Keratinocyte (primary cell): ENCODE measurements around the gene ALPI. TPM values are rescaled to one million over a fixed set of nuclear protein-coding genes. Genes with fewer than 3 reads are reported as not detected.

Experiments used
- DNase-seq: peaks from one replicate; pipeline ENCODE4 v3.0.0-alpha.2; 2011; ENCODE audit warnings: low read depth, missing footprints, low spot score
- FAIRE-seq: peaks from 2 replicates; lab custom pipeline; 2011; peaks lifted over from hg19 to GRCh38; lab: Jason Lieb, UNC
- H2AFZ ChIP-seq: 2 replicates; pipeline ENCODE4 v1.6.0; 2012; ENCODE audit warnings: low read length, control low read depth, inconsistent platforms; ENCODE audit not compliant: control insufficient read depth
- H3K27ac ChIP-seq: 2 replicates; pipeline ENCODE4 v1.5.1; 2011; ENCODE audit warnings: low read length; ENCODE audit not compliant: control insufficient read depth, insufficient read depth
- H3K27me3 ChIP-seq: 3 replicates; pipeline ENCODE4 v1.6.0; 2011; ENCODE audit warnings: low read length; ENCODE audit not compliant: control insufficient read depth, insufficient read depth; ENCODE audit errors: extremely low read depth
- H3K36me3 ChIP-seq, 2 experiments: 2 replicates in 1 of 2; 3 replicates in 1 of 2; pipeline ENCODE4 v1.5.1; 2011; ENCODE audit warnings: low read length in 2 of 2, mild to moderate bottlenecking in 1 of 2; ENCODE audit not compliant: control insufficient read depth in 2 of 2, insufficient read depth in 2 of 2; ENCODE audit errors: extremely low read depth in 1 of 2
- H3K4me1 ChIP-seq: 3 replicates; pipeline ENCODE4 v1.5.1; 2011; ENCODE audit warnings: low read length; ENCODE audit not compliant: control insufficient read depth, insufficient read depth; ENCODE audit errors: extremely low read depth
- H3K4me2 ChIP-seq: 3 replicates; pipeline ENCODE4 v1.6.0; 2011; ENCODE audit warnings: low read depth, low read length; ENCODE audit not compliant: control insufficient read depth, insufficient read depth; ENCODE audit errors: extremely low read depth
- H3K4me3 ChIP-seq, 3 experiments: fragments of 200-600 bp in 1 of 3; sonication (generic) in 1 of 3; 2 replicates in 2 of 3; 3 replicates in 1 of 3; pipeline ENCODE4 v1.5.1; 2011 to 2016; ENCODE audit warnings: low read length in 3 of 3, mild to moderate bottlenecking in 3 of 3, control low read depth in 2 of 3, inconsistent platforms in 1 of 3, low read depth in 1 of 3, mixed read lengths in 1 of 3, mixed run types in 1 of 3, moderate library complexity in 1 of 3; ENCODE audit not compliant: control insufficient read depth in 2 of 3, insufficient read depth in 2 of 3; ENCODE audit errors: extremely low read depth in 1 of 3
- H3K79me2 ChIP-seq: 2 replicates; pipeline ENCODE4 v1.6.0; 2012; ENCODE audit warnings: low read length; ENCODE audit not compliant: control insufficient read depth, insufficient read depth
- H3K9ac ChIP-seq: 3 replicates; pipeline ENCODE4 v1.6.0; 2011; ENCODE audit warnings: low read length; ENCODE audit not compliant: control insufficient read depth, insufficient read depth; ENCODE audit errors: extremely low read depth
- H3K9me1 ChIP-seq: 3 replicates; pipeline ENCODE4 v1.6.0; 2011; ENCODE audit warnings: low read length; ENCODE audit not compliant: control insufficient read depth, insufficient read depth; ENCODE audit errors: extremely low read depth
- H3K9me3 ChIP-seq: 2 replicates; pipeline ENCODE4 v1.5.1; 2012; ENCODE audit warnings: low read depth, low read length; ENCODE audit not compliant: control insufficient read depth
- H4K20me1 ChIP-seq: 3 replicates; pipeline ENCODE4 v1.6.0; 2011; ENCODE audit warnings: low read length; ENCODE audit not compliant: control insufficient read depth, insufficient read depth; ENCODE audit errors: extremely low read depth
- CTCF ChIP-seq, 3 experiments: IDR thresholded peaks in 1 of 3; conservative IDR thresholded peaks in 1 of 3; optimal IDR thresholded peaks in 1 of 3; 2 replicates in 2 of 3; 3 replicates in 1 of 3; pipeline versions ENCODE3 to v1.5.1; 2011; ENCODE audit warnings: low read length in 3 of 3, mild to moderate bottlenecking in 3 of 3, moderate library complexity in 2 of 3, control low read depth in 1 of 3, inconsistent platforms in 1 of 3; ENCODE audit not compliant: insufficient read depth in 2 of 3; ENCODE audit errors: extremely low read depth in 1 of 3
- EZH2 ChIP-seq: IDR thresholded peaks from one replicate; pipeline ENCODE4 v1.6.1; 2012; ENCODE audit warnings: inconsistent platforms, mild to moderate bottlenecking, low read length, moderate library complexity
- dilution Hi-C: fragments of 300-500 bp; cut with MboI; formaldehyde crosslinking; loops from one replicate; pipeline ENCODE4 v1.7.0; 2020; ENCODE audit warnings: low sequenced_read_pairs; ENCODE audit not compliant: extremely low pct_ligation_motif_present
- polyA plus RNA-seq, 5 experiments: library from polyadenylated mRNA; depleted of rRNA in 3 of 5; stranded (reverse) in 3 of 5; stranded (forward) in 1 of 5; unstranded in 1 of 5; fragments of >200 nt; gene quantifications; 1 replicate in 1 of 5; 2 replicates in 3 of 5; 3 replicates in 1 of 5; pipeline versions ENCODE4 v1.2.1 to v1.2.3, GENCODE V29; 2011 to 2012; ENCODE audit warnings: missing spikeins in 2 of 5, low read depth in 1 of 5, low replicate concordance in 1 of 5

Gene ALPI
- polyA plus RNA-seq, 1 donor (not counting 4 experiments of a cell fraction or from before 2014, with no cell fraction given) = not detected

GRCh38 chr2:232505856-232506255, 49.9 kb downstream of the ALPI start:
- DNase-seq (no peak), FAIRE-seq (no peak)
- no peak for TF ChIP-seq EZH2
- TF ChIP-seq CTCF (optimal IDR thresholded peaks at IDR 0.05 in 1 of 3, IDR thresholded peaks at IDR 0.05 in 1 of 3, conservative IDR thresholded peaks at IDR 0.05 in 1 of 3; ENCODE audit: extremely low read depth in 1 of 3, insufficient read depth in 2 of 3, low read length in 3 of 3) = no peak
- no peaks in the 10 kb centered on the region for H3K79me2 ChIP-seq
- H3K9ac ChIP-seq = no peak overlapping the region
- H3K4me1 ChIP-seq = no peaks in the 10 kb centered on the region
- no peaks in the 10 kb centered on the region for H3K36me3 ChIP-seq
- no peak overlapping the region for H3K27ac ChIP-seq
- H2AFZ ChIP-seq = no peak overlapping the region
- no peaks in the 10 kb centered on the region for H3K9me1 ChIP-seq
- no peak overlapping the region for H3K4me3 ChIP-seq
- no peaks in the 10 kb centered on the region for H4K20me1 ChIP-seq
- dilution Hi-C loops = no loop called here
- no peaks in the 10 kb centered on the region for H3K9me3 ChIP-seq
- H3K27me3 ChIP-seq = peaks cover 38% of the 10 kb centered on the region
- no peak overlapping the region for H3K4me2 ChIP-seq

- Histone ChIP-seq H3K4me1 (no peaks in the 10 kb centered on the region), H3K27me3 (peaks cover 36% of the 10 kb centered on the region), H3K4me3 (no peak overlapping the region), H3K4me2 (no peak overlapping the region), H3K36me3 (no peaks in the 10 kb centered on the region), H3K9me1 (no peaks in the 10 kb centered on the region), H3K9me3 (no peaks in the 10 kb centered on the region), H3K79me2 (no peaks in the 10 kb centered on the region), H4K20me1 (no peaks in the 10 kb centered on the region), H3K27ac (no peak overlapping the region), H2AFZ (no peak overlapping the region), H3K9ac (no peak overlapping the region)
- TF ChIP-seq EZH2 (no peak), CTCF (optimal IDR thresholded peaks at IDR 0.05 in 1 of 3, IDR thresholded peaks at IDR 0.05 in 1 of 3, conservative IDR thresholded peaks at IDR 0.05 in 1 of 3; ENCODE audit: extremely low read depth in 1 of 3, insufficient read depth in 2 of 3, low read length in 3 of 3) (no peak)
- dilution Hi-C loops = no loop called here
- DNase-seq = no peak
- FAIRE-seq = no peak
These were observed 50.8 kb downstream of the ALPI start for GRCh38 chr2:232506709-232507108.
